Heart right ventricle (tissue), 16 donors: ENCODE results near the gene ACSS1. TPM values are rescaled to one million over a fixed set of nuclear protein-coding genes. Genes with fewer than 3 reads are reported as not detected.

Experiments used
- ATAC-seq, 8 donors: fragments of 200-7000 bp; cut with Tn5 transposase; one replicate each; pipeline ENCODE4 v1.9.1; 2020; ENCODE audit warnings: mild to moderate bottlenecking in 8 of 8, moderate library complexity in 8 of 8, moderate number of reproducible peaks in 1 of 8
- DNase-seq, 2 donors: peaks; one replicate each; pipeline ENCODE4 v3.0.0-alpha.2; 2020
- H3K27ac ChIP-seq, 10 donors: fragments of 200-600 bp; sonication (generic) in 2 of 10; one replicate each; pipeline versions ENCODE4 v1.5.0 to v1.8.0; 2020 to 2022; ENCODE audit warnings: mild to moderate bottlenecking in 3 of 10
- H3K27me3 ChIP-seq, 7 donors: fragments of 200-600 bp; one replicate each; pipeline ENCODE4 v1.8.0; 2021 to 2022; ENCODE audit warnings: mild to moderate bottlenecking in 2 of 7
- H3K36me3 ChIP-seq, 9 donors: fragments of 200-600 bp; sonication (generic) in 1 of 9; one replicate each; pipeline versions ENCODE4 v1.5.0 to v1.8.0; 2020 to 2022; ENCODE audit warnings: mild to moderate bottlenecking in 2 of 9
- H3K4me1 ChIP-seq, 9 donors: fragments of 200-600 bp; sonication (generic) in 1 of 9; one replicate each; pipeline versions ENCODE4 v1.5.0 to v1.8.0; 2020 to 2022; ENCODE audit warnings: mild to moderate bottlenecking in 4 of 9
- H3K4me3 ChIP-seq, 10 donors: fragments of 200-600 bp; sonication (generic) in 2 of 10; one replicate each; pipeline versions ENCODE4 v1.5.0 to v1.8.0; 2020 to 2022; ENCODE audit warnings: mild to moderate bottlenecking in 7 of 10, moderate library complexity in 2 of 10
- H3K9me3 ChIP-seq, 11 donors: fragments of 200-600 bp in 10 of 11; sonication (generic) in 2 of 11; one replicate each; pipeline versions ENCODE4 v1.5.0 to v1.8.0; 2013 to 2022; ENCODE audit warnings: mild to moderate bottlenecking in 2 of 11, control low read depth in 1 of 11, moderate library complexity in 1 of 11
- WGBS, 2 donors: extraction: QIAGEN DNeasy Blood & Tissue Kit; methylation state at CpG; one replicate each; pipeline ENCODE4 v1.1.7; 2013; ENCODE audit warnings: inconsistent platforms in 1 of 2; 5-methylcytosine and 5-hydroxymethylcytosine counted together
- intact Hi-C, 10 donors: fragments of 100-400 bp; cut with DNase I; formaldehyde crosslinking; loops; one replicate each; pipeline versions ENCODE4 v1.11.1 to v1.14.2; 2022
- polyA plus RNA-seq, 2 donors: library from polyadenylated mRNA; stranded (reverse); fragments of 200-250 nt; gene quantifications; one replicate each; pipeline ENCODE4 v1.2.3, GENCODE V29; 2013
- total RNA-seq, 10 donors: library from RNA; stranded (reverse); fragmentation: NEBNext Ultra II Directional in 3 of 10; extraction: Animal tissue kit (Norgen Biotek cat#: 25700) in 3 of 10; gene quantifications; one replicate each; pipeline versions ENCODE4 v1.2.1 to v1.2.4, GENCODE V29; 2021 to 2023
- TF ChIP-seq, protein P1 (sequence below), 9 donors: fragments of 200-600 bp; sonication (generic) in 2 of 9; IDR thresholded peaks; one replicate each; pipeline versions ENCODE4 v1.5.0 to v1.8.0; 2021 to 2022; ENCODE audit warnings: antibody characterized with exemption in 9 of 9, mild to moderate bottlenecking in 5 of 9, moderate library complexity in 1 of 9
- donor health status: Arrhythmogenic right ventricular cardiomyopathy.
- donor health status: ischemic (EF 13 %, LVEDD 7.1; RV severe dilation, severe dysfunction).
- donor health status: healthy with polysubstance abuse.
- donor health status: DM: no; HTN: yes; CAD: no.
- donor health status: DM: no; HTN: no; CAD: no.
- donor health status: ischemic (EF 25% LVEDD 6.9; RV normal size, moderate dysfunction).
- donor health status: ischemic (EF 25% LVEDD 5.7; RV mildly dilated, moderate dysfunction).
- donor health status: healthy.
- donor health status: DM: yes; HTN: yes; CAD: no.
- donor health status: Ischemic cardiomyopathy.
- donor health status: ischemic (EF 35%, LVEDD 5.7; RV mildly dilated, moderate dysfunction).
- donor health status: nonischemic (EF 11% LVEDD 7.7; RV severe dilation, severe dysfunction).
- donor health status: DM: yes; HTN: yes; CAD: no.
- donor health status: PGD.
- donor health status: ischemic (EF 29% LVEDD 5.4; RV normal size, mild dysfunction).
- donor health status: nonischemic (EF 23%, LVEDD 6.1; RV moderate dilation, normal function).

The ACSS1 gene
- total and polyA plus RNA-seq, 12 donors, result 29.7 to 114 (median 84.9) TPM

- TF ChIP-seq, protein P1, sequence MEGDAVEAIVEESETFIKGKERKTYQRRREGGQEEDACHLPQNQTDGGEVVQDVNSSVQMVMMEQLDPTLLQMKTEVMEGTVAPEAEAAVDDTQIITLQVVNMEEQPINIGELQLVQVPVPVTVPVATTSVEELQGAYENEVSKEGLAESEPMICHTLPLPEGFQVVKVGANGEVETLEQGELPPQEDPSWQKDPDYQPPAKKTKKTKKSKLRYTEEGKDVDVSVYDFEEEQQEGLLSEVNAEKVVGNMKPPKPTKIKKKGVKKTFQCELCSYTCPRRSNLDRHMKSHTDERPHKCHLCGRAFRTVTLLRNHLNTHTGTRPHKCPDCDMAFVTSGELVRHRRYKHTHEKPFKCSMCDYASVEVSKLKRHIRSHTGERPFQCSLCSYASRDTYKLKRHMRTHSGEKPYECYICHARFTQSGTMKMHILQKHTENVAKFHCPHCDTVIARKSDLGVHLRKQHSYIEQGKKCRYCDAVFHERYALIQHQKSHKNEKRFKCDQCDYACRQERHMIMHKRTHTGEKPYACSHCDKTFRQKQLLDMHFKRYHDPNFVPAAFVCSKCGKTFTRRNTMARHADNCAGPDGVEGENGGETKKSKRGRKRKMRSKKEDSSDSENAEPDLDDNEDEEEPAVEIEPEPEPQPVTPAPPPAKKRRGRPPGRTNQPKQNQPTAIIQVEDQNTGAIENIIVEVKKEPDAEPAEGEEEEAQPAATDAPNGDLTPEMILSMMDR (IDR thresholded peaks at IDR 0.05), result peak in 2 of 9 donors; percentile 5 to 12
- DNase-seq (peak; percentile 81 to 84), ATAC-seq (peak; percentile 68 to 84 (median 78))
- Histone ChIP-seq H3K36me3 (peaks cover 0 to 4% (median 0%) of the 10 kb centered on the region in 9 donors), H3K27ac (peak overlapping the region; percentile 93 to 99 (median 98)), H3K4me1 (peaks cover 25 to 65% (median 59%) of the 10 kb centered on the region in 9 donors), H3K27me3 (no peaks in the 10 kb centered on the region), H3K4me3 (peak overlapping the region; percentile 68 to 98 (median 89)), H3K9me3 (no peaks in the 10 kb centered on the region)
- intact Hi-C loops, result loop anchor here in 4 of 10 donors (5.0 to 10.0 kb wide), 4 partner anchors 137 to 1703 kb away; partner anchors contain the start of genes ABHD12 (in 1 of the 4), ENTPD6 (in 1 of the 4), NXT1 (in 1 of the 4) and PYGB (in 1 of the 4)
- 0% methylated on average over 69 to 86 of the region's 86 CpGs for WGBS, 2 donors
Observed at GRCh38 chr20:25057234-25058050, 497 bp downstream of the ACSS1 start.

- peak in 3 of 8 donors; percentile 0 to 17 (median 10) for ATAC-seq
- TF ChIP-seq, protein P1 (IDR thresholded peaks at IDR 0.05), result no peak
- intact Hi-C loops, result loop anchor here in 4 of 10 donors (5.0 to 10.0 kb wide), 4 partner anchors 138 to 1702 kb away; partner anchors contain the start of genes ABHD12 (in 1 of the 4), ENTPD6 (in 1 of the 4), NXT1 (in 1 of the 4) and PYGB (in 1 of the 4)
- WGBS, 2 donors, result 5 to 7% methylated on average over 24 of the region's 24 CpGs
- H3K36me3 ChIP-seq, result peaks cover 0 to 4% (median 0%) of the 10 kb centered on the region in 9 donors
- H3K27ac ChIP-seq, result peak overlapping the region; percentile 93 to 99 (median 98)
- H3K9me3 ChIP-seq, result no peaks in the 10 kb centered on the region
- DNase-seq, result no peak
- no peaks in the 10 kb centered on the region for H3K27me3 ChIP-seq
- H3K4me1 ChIP-seq, result peaks cover 27 to 71% (median 66%) of the 10 kb centered on the region in 9 donors
- peak overlapping the region; percentile 68 to 98 (median 89) for H3K4me3 ChIP-seq
Observed at GRCh38 chr20:25056690-25057233, 1.2 kb downstream of the ACSS1 start.

GRCh38 chr20:25055711-25056495 is 2.0 kb downstream of the ACSS1 start:
- Histone ChIP-seq H3K9me3 (no peaks in the 10 kb centered on the region), H3K4me1 (peaks cover 31 to 80% (median 74%) of the 10 kb centered on the region in 9 donors), H3K27ac (peak overlapping the region; percentile 93 to 99 (median 98)), H3K4me3 (peak overlapping the region in 9 of 10 donors; percentile 68 to 98 (median 90)), H3K36me3 (peaks cover 0 to 4% (median 0%) of the 10 kb centered on the region in 9 donors), H3K27me3 (no peaks in the 10 kb centered on the region)
- TF ChIP-seq, protein P1 (IDR thresholded peaks at IDR 0.05), result no peak
- intact Hi-C loops, result loop anchor here in 5 of 10 donors (2.0 to 10.0 kb wide), 6 partner anchors 15 to 1701 kb away; partner anchors contain the start of genes ABHD12 (in 1 of the 5), ENTPD6 (in 1 of the 5), NXT1 (in 1 of the 5) and PYGB (in 1 of the 5)
- 45 to 52% methylated on average over 8 of the region's 8 CpGs for WGBS, 2 donors
- ATAC-seq (no peak), DNase-seq (no peak)
